ENCODE results near the gene QRFPR. TPM values are rescaled to one million over a fixed set of nuclear protein-coding genes. Genes with fewer than 3 reads are reported as not detected.

Gene QRFPR
- total RNA-seq, 2 experiments from 2014 or later, result not detected

GRCh38 chr4:121376556-121376955 is 4.3 kb downstream of the QRFPR start:
- intact Hi-C loops (cut with micrococcal nuclease), result no loop called here
- POLR2A ChIA-PET, result no interaction called here
- CTCF ChIA-PET, result no interaction called here
- H3K27ac Mint-ChIP-seq, result no peak overlapping the region
- H3K4me3 Mint-ChIP-seq, result no peak overlapping the region
- peaks cover 40% of the 10 kb centered on the region for H3K27me3 Mint-ChIP-seq
- no peaks in the 10 kb centered on the region for H3K9me3 Mint-ChIP-seq
- H3K36me3 Mint-ChIP-seq, result no peaks in the 10 kb centered on the region
- no peak for DNase-seq
- H3K4me1 Mint-ChIP-seq (ENCODE audit: low read depth), result peaks cover 12% of the 10 kb centered on the region

GRCh38 chr4:121376097-121376496 is 4.7 kb downstream of the QRFPR start:
- POLR2A ChIA-PET, result no interaction called here
- CTCF ChIA-PET, result no interaction called here
- H3K4me1 Mint-ChIP-seq (ENCODE audit: low read depth), result peaks cover 12% of the 10 kb centered on the region
- H3K27ac Mint-ChIP-seq, result no peak overlapping the region
- peaks cover 37% of the 10 kb centered on the region for H3K27me3 Mint-ChIP-seq
- no peak for DNase-seq
- no peaks in the 10 kb centered on the region for H3K36me3 Mint-ChIP-seq
- intact Hi-C loops (cut with micrococcal nuclease), result no loop called here
- no peak overlapping the region for H3K4me3 Mint-ChIP-seq
- H3K9me3 Mint-ChIP-seq, result no peaks in the 10 kb centered on the region

GRCh38 chr4:121375262-121375661 is 5.6 kb downstream of the QRFPR start:
- Mint-ChIP-seq H3K4me1 (ENCODE audit: low read depth) (peaks cover 10% of the 10 kb centered on the region), H3K9me3 (no peaks in the 10 kb centered on the region), H3K4me3 (no peak overlapping the region), H3K36me3 (no peaks in the 10 kb centered on the region), H3K27me3 (peaks cover 35% of the 10 kb centered on the region), H3K27ac (no peak overlapping the region)
- no peak for DNase-seq
- CTCF ChIA-PET, result no interaction called here
- POLR2A ChIA-PET, result no interaction called here
- intact Hi-C loops (cut with micrococcal nuclease), result no loop called here

GRCh38 chr4:121373841-121374240 is 7.0 kb downstream of the QRFPR start:
- peaks cover 4% of the 10 kb centered on the region for H3K4me1 Mint-ChIP-seq (ENCODE audit: low read depth)
- H3K27ac Mint-ChIP-seq, result no peak overlapping the region
- peaks cover 24% of the 10 kb centered on the region for H3K27me3 Mint-ChIP-seq
- H3K36me3 Mint-ChIP-seq, result no peaks in the 10 kb centered on the region
- no peak for DNase-seq
- no peak overlapping the region for H3K4me3 Mint-ChIP-seq
- no peaks in the 10 kb centered on the region for H3K9me3 Mint-ChIP-seq
- ChIA-PET POLR2A (no interaction called here), CTCF (interaction anchor here (0.6 to 1.4 kb wide), 3 partner anchors 17 to 363 kb away, joined by 3 to 5 read pairs (median 3); no protein-coding TSS in a partner anchor)
- intact Hi-C loops (cut with micrococcal nuclease), result loop anchor here (5.0 kb wide), 1 partner anchor 88 kb away; no protein-coding TSS in a partner anchor

GRCh38 chr4:121370729-121371325 is 10.0 kb downstream of the QRFPR start:
- Mint-ChIP-seq H3K27me3 (peaks cover 11% of the 10 kb centered on the region), H3K4me1 (ENCODE audit: low read depth) (peaks cover 4% of the 10 kb centered on the region), H3K27ac (no peak overlapping the region), H3K4me3 (no peak overlapping the region), H3K9me3 (no peaks in the 10 kb centered on the region), H3K36me3 (no peaks in the 10 kb centered on the region)
- ChIA-PET CTCF (interaction anchor here (0.5 to 2.5 kb wide), 33 partner anchors 9 to 433 kb away, joined by 3 to 15 read pairs (median 4); partner anchors contain the start of gene QRFPR), POLR2A (no interaction called here)
- peak; percentile 43 for DNase-seq
- intact Hi-C loops (cut with micrococcal nuclease), result loop anchor here (1.0 to 5.0 kb wide), 4 partner anchors 91 to 365 kb away; no protein-coding TSS in a partner anchor

- CTCF ChIA-PET, result interaction anchor here (2.3 kb wide), 1 partner anchor 10 kb away, joined by 10 read pairs; no protein-coding TSS in a partner anchor
- no peaks in the 10 kb centered on the region for H3K9me3 Mint-ChIP-seq
- no peak overlapping the region for H3K4me3 Mint-ChIP-seq
- H3K27ac Mint-ChIP-seq, result no peak overlapping the region
- no peak for DNase-seq
- no peaks in the 10 kb centered on the region for H3K36me3 Mint-ChIP-seq
- H3K4me1 Mint-ChIP-seq (ENCODE audit: low read depth), result peaks cover 5% of the 10 kb centered on the region
- intact Hi-C loops (cut with micrococcal nuclease), result no loop called here
- H3K27me3 Mint-ChIP-seq, result peaks cover 6% of the 10 kb centered on the region
- POLR2A ChIA-PET, result no interaction called here
These were observed 20.3 kb downstream of the QRFPR start for GRCh38 chr4:121360495-121360894.

GRCh38 chr4:121358473-121358872 is 22.3 kb downstream of the QRFPR start:
- ChIA-PET POLR2A (no interaction called here), CTCF (no interaction called here)
- Mint-ChIP-seq H3K36me3 (no peaks in the 10 kb centered on the region), H3K27ac (no peak overlapping the region), H3K27me3 (peaks cover 19% of the 10 kb centered on the region), H3K9me3 (peaks cover 12% of the 10 kb centered on the region), H3K4me1 (ENCODE audit: low read depth) (peaks cover 5% of the 10 kb centered on the region), H3K4me3 (no peak overlapping the region)
- intact Hi-C loops (cut with micrococcal nuclease), result no loop called here
- no peak for DNase-seq

- CTCF ChIA-PET, result interaction anchor here (0.9 to 1.2 kb wide), 2 partner anchors 17 to 161 kb away, joined by 4 to 5 read pairs; no protein-coding TSS in a partner anchor
- peaks cover 35% of the 10 kb centered on the region for H3K27me3 Mint-ChIP-seq
- H3K4me1 Mint-ChIP-seq (ENCODE audit: low read depth), result no peaks in the 10 kb centered on the region
These were observed 27.6 kb downstream of the QRFPR start for GRCh38 chr4:121353213-121353612.

GRCh38 chr4:121344098-121344497 is 36.7 kb downstream of the QRFPR start:
- Mint-ChIP-seq H3K4me1 (ENCODE audit: low read depth) (no peaks in the 10 kb centered on the region), H3K27me3 (peaks cover 19% of the 10 kb centered on the region), H3K9me3 (no peaks in the 10 kb centered on the region), H3K36me3 (no peaks in the 10 kb centered on the region), H3K27ac (no peak overlapping the region), H3K4me3 (no peak overlapping the region)
- DNase-seq, result no peak
- ChIA-PET POLR2A (interaction anchor here (0.6 kb wide), 1 partner anchor 223 kb away, joined by 3 read pairs; no protein-coding TSS in a partner anchor), CTCF (interaction anchor here (0.6 kb wide), 1 partner anchor 180 kb away, joined by 3 read pairs; the partner anchor contains the start of gene TNIP3)
- intact Hi-C loops (cut with micrococcal nuclease), result no loop called here

More at GRCh38 chr4:121353213-121353612, 27.6 kb downstream of the QRFPR start:
- H3K36me3 Mint-ChIP-seq, result no peaks in the 10 kb centered on the region
- no peak overlapping the region for H3K4me3 Mint-ChIP-seq
- intact Hi-C loops (cut with micrococcal nuclease), result no loop called here
- H3K27ac Mint-ChIP-seq, result no peak overlapping the region
- POLR2A ChIA-PET, result no interaction called here
- no peak for DNase-seq
- H3K9me3 Mint-ChIP-seq, result peaks cover 12% of the 10 kb centered on the region

GRCh38 chr4:121340247-121340646 is 40.6 kb downstream of the QRFPR start:
- no peaks in the 10 kb centered on the region for H3K9me3 Mint-ChIP-seq
- H3K4me1 Mint-ChIP-seq (ENCODE audit: low read depth), result no peaks in the 10 kb centered on the region
- intact Hi-C loops (cut with micrococcal nuclease), result no loop called here
- no peak overlapping the region for H3K4me3 Mint-ChIP-seq
- no peak overlapping the region for H3K27ac Mint-ChIP-seq
- H3K36me3 Mint-ChIP-seq, result no peaks in the 10 kb centered on the region
- no peak for DNase-seq
- H3K27me3 Mint-ChIP-seq, result peaks cover 9% of the 10 kb centered on the region
- ChIA-PET POLR2A (no interaction called here), CTCF (interaction anchor here (0.7 kb wide), 1 partner anchor 404 kb away, joined by 3 read pairs; no protein-coding TSS in a partner anchor)

- Mint-ChIP-seq H3K4me1 (ENCODE audit: low read depth) (no peaks in the 10 kb centered on the region), H3K36me3 (no peaks in the 10 kb centered on the region), H3K27me3 (peaks cover 6% of the 10 kb centered on the region), H3K27ac (no peak overlapping the region), H3K4me3 (no peak overlapping the region), H3K9me3 (no peaks in the 10 kb centered on the region)
- DNase-seq, result no peak
- intact Hi-C loops (cut with micrococcal nuclease), result no loop called here
- ChIA-PET CTCF (interaction anchor here (0.7 kb wide), 1 partner anchor 404 kb away, joined by 3 read pairs; no protein-coding TSS in a partner anchor), POLR2A (no interaction called here)
These were observed 41.0 kb downstream of the QRFPR start for GRCh38 chr4:121339824-121340223.

- intact Hi-C loops (cut with micrococcal nuclease), result no loop called here
- Mint-ChIP-seq H3K4me1 (ENCODE audit: low read depth) (no peaks in the 10 kb centered on the region), H3K27ac (no peak overlapping the region), H3K27me3 (peaks cover 6% of the 10 kb centered on the region), H3K36me3 (no peaks in the 10 kb centered on the region), H3K4me3 (no peak overlapping the region), H3K9me3 (no peaks in the 10 kb centered on the region)
- ChIA-PET CTCF (no interaction called here), POLR2A (no interaction called here)
- no peak for DNase-seq
These were observed 41.5 kb downstream of the QRFPR start for GRCh38 chr4:121339307-121339706.

- intact Hi-C loops (cut with micrococcal nuclease), result no loop called here
- ChIA-PET POLR2A (no interaction called here), CTCF (no interaction called here)
- H3K9me3 Mint-ChIP-seq, result no peaks in the 10 kb centered on the region
- no peaks in the 10 kb centered on the region for H3K4me1 Mint-ChIP-seq (ENCODE audit: low read depth)
- DNase-seq, result no peak
- H3K4me3 Mint-ChIP-seq, result no peak overlapping the region
- H3K27ac Mint-ChIP-seq, result no peak overlapping the region
- H3K36me3 Mint-ChIP-seq, result no peaks in the 10 kb centered on the region
- H3K27me3 Mint-ChIP-seq, result peaks cover 6% of the 10 kb centered on the region
These were observed 42.3 kb downstream of the QRFPR start for GRCh38 chr4:121338518-121338917.
